D341Med (cell line): ENCODE measurements around the gene DPYD.
"Not testable (repeated sequence)": the region's sequence is repeated elsewhere in the genome, so short reads cannot be mapped to it uniquely, and the experiment has no call there.

ENCODE experiments used
- DNase-seq: peaks from one replicate; pipeline ENCODE4 v3.0.0; 2012; ENCODE audit warnings: low spot score

The DPYD gene

GRCh38 chr1:97271916-97272788 lies 648.7 kb downstream of the DPYD start:
- DNase-seq: no peak

- no peak for DNase-seq
These were observed 650.1 kb downstream of the DPYD start for GRCh38 chr1:97270508-97271307.

- DNase-seq: no peak
These were observed 655.2 kb downstream of the DPYD start for GRCh38 chr1:97265630-97266029.

GRCh38 chr1:97262842-97263241 lies 658.0 kb downstream of the DPYD start:
- DNase-seq: no peak

- DNase-seq: no peak
These were observed 662.2 kb downstream of the DPYD start for GRCh38 chr1:97258597-97258996.

GRCh38 chr1:97254731-97255463 lies 665.9 kb downstream of the DPYD start:
- no peak for DNase-seq

GRCh38 chr1:97252925-97253324 lies 667.9 kb downstream of the DPYD start:
- no peak for DNase-seq

GRCh38 chr1:97252076-97252475 lies 668.8 kb downstream of the DPYD start:
- DNase-seq: no peak

- DNase-seq: no peak
These were observed 673.6 kb downstream of the DPYD start for GRCh38 chr1:97247196-97247595.

GRCh38 chr1:97245682-97246081 lies 675.2 kb downstream of the DPYD start:
- no peak for DNase-seq

GRCh38 chr1:97245026-97245425 lies 675.8 kb downstream of the DPYD start:
- no peak for DNase-seq

GRCh38 chr1:97243973-97244560 lies 676.8 kb downstream of the DPYD start:
- DNase-seq: peak; percentile 10

GRCh38 chr1:97238816-97239215 lies 682.0 kb downstream of the DPYD start:
- DNase-seq: no peak

GRCh38 chr1:97231354-97231753 lies 689.5 kb downstream of the DPYD start:
- not testable (repeated sequence) for DNase-seq

- no peak for DNase-seq
These were observed 708.2 kb downstream of the DPYD start for GRCh38 chr1:97212671-97213070.

GRCh38 chr1:97210307-97210706 lies 710.5 kb downstream of the DPYD start:
- DNase-seq: no peak

GRCh38 chr1:97209381-97209957 lies 711.4 kb downstream of the DPYD start:
- no peak for DNase-seq

GRCh38 chr1:97207868-97208267 lies 713.0 kb downstream of the DPYD start:
- DNase-seq: no peak

- DNase-seq: no peak
These were observed 716.4 kb downstream of the DPYD start for GRCh38 chr1:97204468-97204867.

GRCh38 chr1:97202481-97203380 lies 718.1 kb downstream of the DPYD start:
- no peak for DNase-seq

GRCh38 chr1:97201641-97202040 lies 719.2 kb downstream of the DPYD start:
- no peak for DNase-seq
